ENCODE measurements around the gene ROS1.

Gene ROS1

DNA sequence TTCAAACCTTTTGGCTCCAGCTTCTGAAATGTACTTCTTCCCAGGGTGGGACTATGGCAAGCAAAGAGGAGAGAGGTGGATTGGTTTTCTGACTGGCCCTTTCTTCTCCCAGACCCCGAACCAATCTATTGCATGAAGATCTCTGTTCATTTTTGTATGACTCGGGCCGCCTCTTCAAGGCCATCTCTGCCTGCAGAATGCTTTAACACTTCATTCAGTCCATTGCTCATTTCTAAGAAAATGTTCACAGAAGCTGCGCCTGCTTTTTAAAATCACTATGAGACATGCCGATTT lies 158.7 kb downstream of the ROS1 start:
- Histone ChIP-seq H3K18ac (ENCODE audit: low read depth in 1 of 2, low read length in 2 of 2) (no peak overlapping the region), H2AK5ac (ENCODE audit: low read length, severe bottlenecking) (no peak overlapping the region), H3K9ac (ENCODE audit: low read length) (no peak overlapping the region), H3K4ac (ENCODE audit: low read depth in 1 of 2, low read length in 2 of 2) (no peak overlapping the region), H3K23ac (ENCODE audit: low read length in 2 of 2) (no peak overlapping the region), H4K91ac (ENCODE audit: low read length) (no peak overlapping the region), H2BK120ac (ENCODE audit: low read depth, low read length) (no peak overlapping the region), H2BK5ac (ENCODE audit: low read depth, low read length, poor library complexity, severe bottlenecking) (no peak overlapping the region), H2BK15ac (ENCODE audit: low read depth, poor library complexity, severe bottlenecking) (no peak overlapping the region), H2AFZ (ENCODE audit: low read depth, low read length) (no peak overlapping the region), H3K9me3 (ENCODE audit: control insufficient read depth, low read length) (peaks cover 8% of the 10 kb centered on the region), H2BK12ac (ENCODE audit: low read length in 2 of 2) (no peak overlapping the region), H3K36me3 (ENCODE audit: control insufficient read depth in 1 of 2, insufficient read depth in 2 of 2, low read depth in 1 of 2, low read length in 2 of 2) (peaks cover 0 to 5% of the 10 kb centered on the region in 2 experiments), H3K14ac (ENCODE audit: low read length in 2 of 2) (no peak overlapping the region), H4K8ac (ENCODE audit: low read length) (no peak overlapping the region), H3K79me1 (replicated peaks; ENCODE audit: low read length, poor library complexity, severe bottlenecking) (no peaks in the 10 kb centered on the region), H3K27me3 (ENCODE audit: control insufficient read depth in 1 of 2, insufficient read depth in 1 of 2, low read length in 2 of 2) (peaks cover 94 to 97% of the 10 kb centered on the region in 2 experiments), H3K4me2 (ENCODE audit: low read length, poor library complexity, severe bottlenecking) (no peak overlapping the region), H3K4me1 (ENCODE audit: control insufficient read depth, insufficient read depth, low read depth, low read length) (peaks cover 28% of the 10 kb centered on the region), H3K27ac (ENCODE audit: low read length, poor library complexity, severe bottlenecking) (no peak overlapping the region), H3K4me3 (ENCODE audit: insufficient read depth in 1 of 2, low read depth in 1 of 2, low read length in 2 of 2) (no peak overlapping the region)
- DNase-seq = no peak
- 83% methylated on average over 4 of the region's 5 CpGs for WGBS

- no peak overlapping the region for H2AFZ ChIP-seq (ENCODE audit: low read depth, low read length)
- WGBS = 28% methylated on average over 15 of the region's 16 CpGs
- H4K91ac ChIP-seq (ENCODE audit: low read length) = no peak overlapping the region
Observed at GRCh38 chr6:117266257-117267053, 159.3 kb downstream of the ROS1 start.

GRCh38 chr6:117265410-117266256 lies 160.1 kb downstream of the ROS1 start, which contains the start of gene VGLL2:
Gene VGLL2 (plus strand): TSS chr6:117265558. CDS start chr6:117265764, 206 bp downstream.
- Histone ChIP-seq H2BK5ac (ENCODE audit: low read depth, low read length, poor library complexity, severe bottlenecking) (no peak within 1 kb of the TSS), H3K4ac (ENCODE audit: low read depth in 1 of 2, low read length in 2 of 2) (no peak within 1 kb of the TSS), H3K23ac (ENCODE audit: low read length in 2 of 2) (peak within 1 kb of the TSS in 1 of 2 experiments; percentile 83), H3K18ac (ENCODE audit: low read depth in 1 of 2, low read length in 2 of 2) (no peak within 1 kb of the TSS), H3K27ac (ENCODE audit: low read length, poor library complexity, severe bottlenecking) (no peak within 1 kb of the TSS), H3K9ac (ENCODE audit: low read length) (no peak within 1 kb of the TSS), H2AFZ (ENCODE audit: low read depth, low read length) (peak within 1 kb of the TSS; percentile 49), H3K9me3 (ENCODE audit: control insufficient read depth, low read length) (peaks cover 8% of the 10 kb centered on the region), H2BK120ac (ENCODE audit: low read depth, low read length) (no peak within 1 kb of the TSS), H2AK5ac (ENCODE audit: low read length, severe bottlenecking) (no peak within 1 kb of the TSS), H3K4me3 (ENCODE audit: insufficient read depth in 1 of 2, low read depth in 1 of 2, low read length in 2 of 2) (peak within 1 kb of the TSS; percentile 48 to 75), H2BK12ac (ENCODE audit: low read length in 2 of 2) (no peak within 1 kb of the TSS), H3K79me1 (replicated peaks; ENCODE audit: low read length, poor library complexity, severe bottlenecking) (no peaks in the 10 kb centered on the region), H4K91ac (ENCODE audit: low read length) (no peak within 1 kb of the TSS), H3K4me2 (ENCODE audit: low read length, poor library complexity, severe bottlenecking) (peak within 1 kb of the TSS; percentile 84), H3K27me3 (ENCODE audit: control insufficient read depth in 1 of 2, insufficient read depth in 1 of 2, low read length in 2 of 2) (peaks cover 82 to 98% of the 10 kb centered on the region in 2 experiments), H2BK15ac (ENCODE audit: low read depth, poor library complexity, severe bottlenecking) (no peak within 1 kb of the TSS), H4K8ac (ENCODE audit: low read length) (no peak within 1 kb of the TSS), H3K4me1 (ENCODE audit: control insufficient read depth, insufficient read depth, low read depth, low read length) (peaks cover 24% of the 10 kb centered on the region), H3K14ac (ENCODE audit: low read length in 2 of 2) (no peak within 1 kb of the TSS), H3K36me3 (ENCODE audit: control insufficient read depth in 1 of 2, insufficient read depth in 2 of 2, low read depth in 1 of 2, low read length in 2 of 2) (peaks cover 0 to 3% of the 10 kb centered on the region in 2 experiments)
- peak; percentile 45 for DNase-seq
- WGBS = under 1% methylated on average over 54 of the region's 63 CpGs

More at GRCh38 chr6:117266257-117267053, 159.3 kb downstream of the ROS1 start:
- Histone ChIP-seq H3K4me3 (ENCODE audit: insufficient read depth in 1 of 2, low read depth in 1 of 2, low read length in 2 of 2) (peak overlapping the region in 1 of 2 experiments; percentile 71), H2BK5ac (ENCODE audit: low read depth, low read length, poor library complexity, severe bottlenecking) (no peak overlapping the region), H2BK120ac (ENCODE audit: low read depth, low read length) (no peak overlapping the region), H3K36me3 (ENCODE audit: control insufficient read depth in 1 of 2, insufficient read depth in 2 of 2, low read depth in 1 of 2, low read length in 2 of 2) (peaks cover 0 to 5% of the 10 kb centered on the region in 2 experiments), H2AK5ac (ENCODE audit: low read length, severe bottlenecking) (no peak overlapping the region), H3K27me3 (ENCODE audit: control insufficient read depth in 1 of 2, insufficient read depth in 1 of 2, low read length in 2 of 2) (peaks cover 89 to 97% of the 10 kb centered on the region in 2 experiments), H3K9me3 (ENCODE audit: control insufficient read depth, low read length) (peaks cover 8% of the 10 kb centered on the region), H3K27ac (ENCODE audit: low read length, poor library complexity, severe bottlenecking) (no peak overlapping the region), H4K8ac (ENCODE audit: low read length) (no peak overlapping the region), H3K9ac (ENCODE audit: low read length) (no peak overlapping the region), H3K4me1 (ENCODE audit: control insufficient read depth, insufficient read depth, low read depth, low read length) (peaks cover 28% of the 10 kb centered on the region), H3K79me1 (replicated peaks; ENCODE audit: low read length, poor library complexity, severe bottlenecking) (no peaks in the 10 kb centered on the region), H3K4ac (ENCODE audit: low read depth in 1 of 2, low read length in 2 of 2) (no peak overlapping the region), H2BK15ac (ENCODE audit: low read depth, poor library complexity, severe bottlenecking) (no peak overlapping the region), H3K4me2 (ENCODE audit: low read length, poor library complexity, severe bottlenecking) (peak overlapping the region; percentile 84), H2BK12ac (ENCODE audit: low read length in 2 of 2) (no peak overlapping the region), H3K18ac (ENCODE audit: low read depth in 1 of 2, low read length in 2 of 2) (no peak overlapping the region), H3K14ac (ENCODE audit: low read length in 2 of 2) (no peak overlapping the region), H3K23ac (ENCODE audit: low read length in 2 of 2) (peak overlapping the region in 1 of 2 experiments; percentile 83)
- no peak for DNase-seq
